Measurements from ENCODE around the gene TMEM139. TPM values are rescaled to one million over a fixed set of nuclear protein-coding genes. Genes with fewer than 3 reads are reported as not detected.
"Not testable (repeated sequence)": the region's sequence is repeated elsewhere in the genome, so short reads cannot be mapped to it uniquely, and the experiment has no call there.

Gene TMEM139
- total RNA-seq, 1 donor from 2014 or later: 0.31 TPM

GRCh38 chr7:143289421-143289820, 4.7 kb downstream of the TMEM139 start:
- no peak for DNase-seq

- not testable (repeated sequence) for DNase-seq
Measured at GRCh38 chr7:143289888-143290287, 5.1 kb downstream of the TMEM139 start.

GRCh38 chr7:143290293-143290692, 5.5 kb downstream of the TMEM139 start:
- DNase-seq: no peak

GRCh38 chr7:143292876-143293275, 8.1 kb downstream of the TMEM139 start:
- DNase-seq: no peak

- DNase-seq: no peak
Measured at GRCh38 chr7:143295870-143296269, 11.1 kb downstream of the TMEM139 start.

GRCh38 chr7:143296686-143297085, 11.9 kb downstream of the TMEM139 start:
- no peak for DNase-seq

GRCh38 chr7:143299346-143299745, 14.6 kb downstream of the TMEM139 start:
- no peak for DNase-seq

GRCh38 chr7:143299840-143300239, 15.1 kb downstream of the TMEM139 start:
- DNase-seq: no peak

- no peak for DNase-seq
Measured at GRCh38 chr7:143300959-143301935, 16.5 kb downstream of the TMEM139 start.

GRCh38 chr7:143303733-143304132, 19.0 kb downstream of the TMEM139 start:
- DNase-seq: no peak

- DNase-seq: no peak
Measured at GRCh38 chr7:143304938-143305337, 20.2 kb downstream of the TMEM139 start.

GRCh38 chr7:143305423-143306070, 20.8 kb downstream of the TMEM139 start:
- peak; percentile 51 for DNase-seq

GRCh38 chr7:143308632-143309031, 23.9 kb downstream of the TMEM139 start:
- no peak for DNase-seq

- DNase-seq: no peak
Measured at GRCh38 chr7:143314127-143314526, 29.4 kb downstream of the TMEM139 start.

GRCh38 chr7:143315776-143316175, 31.0 kb downstream of the TMEM139 start, which contains the start of gene CLCN1:
Gene CLCN1 (plus strand): TSS chr7:143316111. CDS start chr7:143316213, 102 bp downstream.
- no peak for DNase-seq

GRCh38 chr7:143316492-143316891, 31.7 kb downstream of the TMEM139 start:
- no peak for DNase-seq

- DNase-seq: no peak
Measured at GRCh38 chr7:143318661-143319060, 33.9 kb downstream of the TMEM139 start.

GRCh38 chr7:143320620-143321019, 35.9 kb downstream of the TMEM139 start:
- no peak for DNase-seq

- DNase-seq: no peak
Measured at GRCh38 chr7:143321242-143321641, 36.5 kb downstream of the TMEM139 start.

GRCh38 chr7:143321734-143322133, 37.0 kb downstream of the TMEM139 start:
- DNase-seq: no peak

GRCh38 chr7:143322760-143323633, 38.2 kb downstream of the TMEM139 start:
- DNase-seq: no peak

GRCh38 chr7:143323653-143324052, 38.9 kb downstream of the TMEM139 start:
- no peak for DNase-seq

All from occipital lobe (tissue), 2 donors.